NOMO-1 treated with DMSO at 0.1 percent for 48 hours (cell line): ENCODE data around the gene AAK1.

Experiments used
- DNase-seq: peaks from one replicate; lab custom pipeline; 2025; ENCODE audit not compliant: unreplicated experiment; lab: John Stamatoyannopoulos, UW

AAK1 gene

GRCh38 chr2:69603146-69603743 lies 40.3 kb downstream of the AAK1 start:
- no peak for DNase-seq

GRCh38 chr2:69601179-69601612 lies 42.3 kb downstream of the AAK1 start:
- DNase-seq: no peak

GRCh38 chr2:69600425-69600824 lies 43.1 kb downstream of the AAK1 start:
- no peak for DNase-seq

- no peak for DNase-seq
Measured at GRCh38 chr2:69597843-69598610, 45.5 kb downstream of the AAK1 start.

GRCh38 chr2:69597105-69597504 lies 46.4 kb downstream of the AAK1 start:
- DNase-seq: no peak

GRCh38 chr2:69594341-69594740 lies 49.2 kb downstream of the AAK1 start:
- DNase-seq: no peak

GRCh38 chr2:69592511-69592910 lies 51.0 kb downstream of the AAK1 start:
- DNase-seq: no peak

GRCh38 chr2:69589973-69590652 lies 53.4 kb downstream of the AAK1 start:
- no peak for DNase-seq

- no peak for DNase-seq
Measured at GRCh38 chr2:69588945-69589344, 54.6 kb downstream of the AAK1 start.

- DNase-seq: no peak
Measured at GRCh38 chr2:69588403-69588802, 55.1 kb downstream of the AAK1 start.

GRCh38 chr2:69585855-69586555 lies 57.5 kb downstream of the AAK1 start:
- DNase-seq: no peak

- DNase-seq: peak; percentile 69
Measured at GRCh38 chr2:69584127-69584889, 59.2 kb downstream of the AAK1 start.

GRCh38 chr2:69583321-69583833 lies 60.2 kb downstream of the AAK1 start:
- DNase-seq: no peak

- DNase-seq: no peak
Measured at GRCh38 chr2:69582582-69583176, 60.9 kb downstream of the AAK1 start.

GRCh38 chr2:69581774-69582581 lies 61.6 kb downstream of the AAK1 start:
- peak; percentile 58 for DNase-seq

- no peak for DNase-seq
Measured at GRCh38 chr2:69580486-69580885, 63.1 kb downstream of the AAK1 start.

GRCh38 chr2:69579536-69579935 lies 64.0 kb downstream of the AAK1 start:
- no peak for DNase-seq

- DNase-seq: no peak
Measured at GRCh38 chr2:69578198-69578540, 65.4 kb downstream of the AAK1 start.

GRCh38 chr2:69577467-69578197 lies 65.9 kb downstream of the AAK1 start:
- DNase-seq: no peak
